ENCODE measurements around the gene PLCXD3. TPM values are rescaled to one million over a fixed set of nuclear protein-coding genes. Genes with fewer than 3 reads are reported as not detected.

PLCXD3 gene
- total RNA-seq, 1 experiment from 2014 or later: 0.10 TPM

GRCh38 chr5:41519801-41520200 is 9.4 kb upstream of the PLCXD3 start:
- Histone ChIP-seq H3K4me1 (ENCODE audit: control insufficient read depth, insufficient read depth, low read length) (no peaks in the 10 kb centered on the region), H3K36me3 (ENCODE audit: control insufficient read depth, insufficient read depth, low read length) (no peaks in the 10 kb centered on the region), H3K27ac (ENCODE audit: low read length) (no peak overlapping the region), H3K4me3 (ENCODE audit: low read depth in 2 of 2, low read length in 2 of 2) (no peak overlapping the region), H3K27me3 (ENCODE audit: control insufficient read depth, insufficient read depth, low read length) (no peaks in the 10 kb centered on the region), H3K9me3 (ENCODE audit: control insufficient read depth, insufficient read depth, low read depth, low read length) (no peaks in the 10 kb centered on the region)
- TF ChIP-seq CTCF (IDR thresholded peaks at IDR 0.05) (peak; percentile 14; the same call in 1 of the 2 replicates), SIN3A (IDR thresholded peaks at IDR 0.05; ENCODE audit: borderline replicate concordance, insufficient read depth, low read depth, low read length) (no peak)
- intact Hi-C loops (cut with micrococcal nuclease; ENCODE audit: unreplicated experiment): loop anchor here (10.0 kb wide), 1 partner anchor 245 kb away; no protein-coding TSS in a partner anchor
- BruUV-seq (replicated peaks): no TSS peak
- ATAC-seq (no peak), DNase-seq (ENCODE audit: low read depth, low spot score) (no peak)
- in situ Hi-C loops (cut with HindIII; ENCODE audit: low pct_unique_long_range_greater_than_20kb, low sequenced_read_pairs): no loop called here
- ChIA-PET POLR2A (no interaction called here), CTCF (no interaction called here)

GRCh38 chr5:41517909-41518308 is 7.5 kb upstream of the PLCXD3 start:
- BruUV-seq (replicated peaks): no TSS peak

GRCh38 chr5:41511241-41511640 is 840 bp upstream of the PLCXD3 start:
- no peak for ATAC-seq
- intact Hi-C loops (cut with micrococcal nuclease; ENCODE audit: unreplicated experiment): loop anchor here (10.0 kb wide), 1 partner anchor 236 kb away; no protein-coding TSS in a partner anchor

More at GRCh38 chr5:41517909-41518308, 7.5 kb upstream of the PLCXD3 start:
- no peaks in the 10 kb centered on the region for H3K36me3 ChIP-seq (ENCODE audit: control insufficient read depth, insufficient read depth, low read length)
- no peak for ATAC-seq
- intact Hi-C loops (cut with micrococcal nuclease; ENCODE audit: unreplicated experiment) (loop anchor here (10.0 kb wide), 1 partner anchor 243 kb away; no protein-coding TSS in a partner anchor), in situ Hi-C loops (cut with HindIII; ENCODE audit: low pct_unique_long_range_greater_than_20kb, low sequenced_read_pairs) (no loop called here)
- ChIA-PET CTCF (no interaction called here), POLR2A (no interaction called here)
- H3K27ac ChIP-seq (ENCODE audit: low read length): no peak overlapping the region
- H3K4me3 ChIP-seq (ENCODE audit: low read depth in 2 of 2, low read length in 2 of 2): no peak overlapping the region
- TF ChIP-seq POLR2AphosphoS5 (IDR thresholded peaks at IDR 0.05; ENCODE audit: low read depth, low read length) (no peak), REST (IDR thresholded peaks at IDR 0.05; ENCODE audit: insufficient read depth in 1 of 2, low read depth in 2 of 2, low read length in 1 of 2) (peak; percentile 61 to 74; a peak in 3 of 4 replicates)
- H3K9me3 ChIP-seq (ENCODE audit: control insufficient read depth, insufficient read depth, low read depth, low read length): no peaks in the 10 kb centered on the region
- H3K4me1 ChIP-seq (ENCODE audit: control insufficient read depth, insufficient read depth, low read length): no peaks in the 10 kb centered on the region
- H3K27me3 ChIP-seq (ENCODE audit: control insufficient read depth, insufficient read depth, low read length): no peaks in the 10 kb centered on the region
- no peak for DNase-seq (ENCODE audit: low read depth, low spot score)

More at GRCh38 chr5:41511241-41511640, 840 bp upstream of the PLCXD3 start:
- Histone ChIP-seq H3K36me3 (ENCODE audit: control insufficient read depth, insufficient read depth, low read length) (no peaks in the 10 kb centered on the region), H3K27me3 (ENCODE audit: control insufficient read depth, insufficient read depth, low read length) (peaks cover 2% of the 10 kb centered on the region), H3K4me3 (ENCODE audit: low read depth in 2 of 2, low read length in 2 of 2) (no peak overlapping the region), H3K9me3 (ENCODE audit: control insufficient read depth, insufficient read depth, low read depth, low read length) (no peaks in the 10 kb centered on the region), H3K27ac (ENCODE audit: low read length) (no peak overlapping the region), H3K4me1 (ENCODE audit: control insufficient read depth, insufficient read depth, low read length) (no peaks in the 10 kb centered on the region)
- BruUV-seq (replicated peaks): no TSS peak
- POLR2A ChIA-PET: no interaction called here
- TF ChIP-seq TCF7L2 (IDR thresholded peaks at IDR 0.05; ENCODE audit: low read depth, low read length) (no peak), SIN3A (IDR thresholded peaks at IDR 0.05; ENCODE audit: borderline replicate concordance, insufficient read depth, low read depth, low read length) (no peak), CTCF (IDR thresholded peaks at IDR 0.05) (no peak), POLR2AphosphoS5 (IDR thresholded peaks at IDR 0.05; ENCODE audit: low read depth, low read length) (no peak), REST (IDR thresholded peaks at IDR 0.05; ENCODE audit: insufficient read depth in 1 of 2, low read depth in 2 of 2, low read length in 1 of 2) (no peak)
- CTCF ChIA-PET: no interaction called here
- no peak for DNase-seq (ENCODE audit: low read depth, low spot score)
- in situ Hi-C loops (cut with HindIII; ENCODE audit: low pct_unique_long_range_greater_than_20kb, low sequenced_read_pairs): no loop called here

All from Panc1 (cell line).